HG03521 (cell line): Measurements from ENCODE around the gene GAS7.

ENCODE experiments used
- ATAC-seq: cut with Tn5 transposase; IDR thresholded peaks from one replicate; pipeline ENCODE4 v1.9.1; 2021; ENCODE audit warnings: mild to moderate bottlenecking, moderate library complexity; ENCODE audit not compliant: unreplicated experiment

The GAS7 gene

DNA sequence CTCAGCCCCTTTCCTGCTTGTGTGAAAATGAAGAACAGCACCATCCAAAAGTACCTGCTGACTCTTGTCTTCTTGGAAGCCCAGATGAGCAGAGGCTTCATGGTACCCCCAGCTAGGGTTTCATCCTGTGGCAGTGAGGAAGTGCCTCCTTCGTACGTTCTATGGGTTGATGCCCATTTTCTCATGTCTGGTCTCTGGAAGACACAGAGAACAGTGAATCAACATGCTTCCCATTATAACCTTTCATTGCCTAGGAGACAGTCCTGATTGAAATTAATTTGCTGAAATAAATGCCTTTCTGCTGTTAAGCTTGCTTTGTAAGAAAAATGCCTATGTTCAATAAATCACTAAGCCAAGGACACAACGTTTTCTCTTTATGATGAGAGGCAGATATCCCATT lies 329.9 kb downstream of the GAS7 start:
- ATAC-seq: no peak

DNA sequence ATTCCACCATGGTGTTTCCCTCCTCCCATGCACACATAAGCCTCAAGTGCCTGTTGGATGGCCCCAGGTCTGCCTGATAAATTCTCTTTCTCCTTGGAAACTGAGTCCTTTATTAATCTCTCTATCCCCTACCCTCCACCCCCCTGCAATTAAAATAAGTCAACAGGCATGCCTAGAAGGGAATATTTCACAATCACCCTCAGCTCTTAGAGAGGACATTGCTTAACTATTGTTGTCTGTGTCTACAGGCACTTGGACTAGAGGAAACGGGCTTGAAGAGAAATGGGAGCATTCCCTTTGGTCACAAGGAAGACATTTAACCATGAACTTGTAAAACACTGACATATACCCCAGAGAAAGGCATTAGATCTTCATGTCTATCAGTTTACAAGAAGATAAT lies 332.8 kb downstream of the GAS7 start:
- ATAC-seq: no peak

DNA sequence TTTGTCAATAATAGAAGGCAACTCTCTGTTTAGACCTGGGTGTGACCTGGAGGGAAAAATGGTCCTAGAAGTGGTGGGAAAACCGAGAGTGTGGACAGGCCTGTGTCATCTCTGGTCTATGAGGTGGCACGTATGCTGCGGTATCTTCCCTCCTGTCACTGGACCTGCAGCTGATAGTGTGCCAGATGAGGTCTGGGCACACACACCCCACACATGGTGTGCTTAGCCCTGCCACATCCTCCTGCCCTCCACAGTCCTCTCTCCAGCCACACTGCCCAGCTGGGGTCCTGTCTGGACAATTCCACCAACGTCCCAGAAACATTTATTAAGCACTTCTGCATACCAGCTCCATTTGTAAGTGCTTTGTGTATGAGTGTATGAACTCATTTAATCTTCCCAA lies 335.5 kb downstream of the GAS7 start:
- no peak for ATAC-seq

DNA sequence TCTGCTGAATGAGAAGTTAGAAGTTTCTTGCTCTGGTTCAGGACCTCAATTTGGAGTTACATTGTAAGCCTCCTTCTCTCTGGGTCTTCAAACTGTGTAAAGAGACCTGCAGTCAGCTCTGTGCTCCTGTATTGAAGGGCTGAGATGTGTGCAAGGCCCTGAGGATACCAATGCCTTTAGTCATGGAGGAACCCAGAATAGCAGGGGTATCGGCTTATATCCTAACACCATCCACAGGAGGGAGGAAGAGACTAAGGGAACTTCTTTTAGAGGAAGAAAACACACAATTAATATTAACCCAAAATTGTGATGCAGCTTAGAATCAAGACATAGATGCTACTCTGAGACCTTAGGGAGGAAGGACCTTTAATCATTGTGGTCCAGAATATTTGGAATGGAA lies 336.2 kb downstream of the GAS7 start:
- no peak for ATAC-seq

DNA sequence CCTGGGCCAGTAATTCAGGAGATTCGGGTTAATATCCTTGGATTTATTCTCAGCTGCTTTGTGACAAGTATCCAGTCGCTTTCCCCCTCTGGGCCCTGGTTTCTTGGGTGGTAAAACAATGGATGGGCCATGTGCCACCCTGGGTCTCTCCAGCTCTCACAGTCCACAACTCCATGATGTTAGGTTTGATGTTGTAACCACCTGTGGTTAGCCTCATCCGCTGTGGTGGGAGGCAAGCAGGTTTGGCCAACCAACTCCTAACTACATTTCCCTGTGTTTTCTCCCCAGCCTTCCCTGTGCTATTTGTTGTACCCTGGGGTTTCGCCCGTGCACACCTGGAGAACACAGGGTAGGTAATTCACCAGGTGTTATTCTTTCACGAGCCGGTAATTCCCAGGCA lies 337.6 kb downstream of the GAS7 start:
- no peak for ATAC-seq
